ENCODE results near the gene INPP4B. TPM values are rescaled to one million over a fixed set of nuclear protein-coding genes. Genes with fewer than 3 reads are reported as not detected.

The INPP4B gene
- total RNA-seq, 1 experiment from 2014 or later, result 14.3 TPM

GRCh38 chr4:142558851-142559250 lies 287.2 kb downstream of the INPP4B start:
- BruUV-seq (replicated peaks), result no TSS peak
- Histone ChIP-seq H3K4me1 (ENCODE audit: control insufficient read depth in 1 of 2, insufficient read depth in 2 of 2, low read length in 2 of 2) (peaks cover 7 to 10% of the 10 kb centered on the region in 2 experiments; a peak in 3 of 4 replicates), H3K9ac (ENCODE audit: low read length) (no peak overlapping the region), H3K27me3 (ENCODE audit: insufficient read depth, low read length) (no peaks in the 10 kb centered on the region), H3K9me3 (ENCODE audit: control insufficient read depth in 1 of 2, insufficient read depth in 1 of 2, low read depth in 1 of 2, low read length in 2 of 2) (no peaks in the 10 kb centered on the region), H3K27ac (ENCODE audit: low read depth, low read length) (no peak overlapping the region), H3K4me2 (ENCODE audit: low read length) (no peak overlapping the region), H3K36me3 (ENCODE audit: control insufficient read depth in 1 of 2, insufficient read depth in 2 of 2, low read length in 2 of 2) (no peaks in the 10 kb centered on the region), H2AFZ (ENCODE audit: low read depth, low read length, poor library complexity, severe bottlenecking) (no peak overlapping the region), H3K4me3 (replicated peaks in 1 of 2; ENCODE audit: low read depth in 1 of 2, low read length in 2 of 2) (no peak overlapping the region), H3K9me2 (ENCODE audit: insufficient read depth) (no peaks in the 10 kb centered on the region), H4K20me1 (ENCODE audit: insufficient read depth) (no peaks in the 10 kb centered on the region), H3K79me2 (ENCODE audit: insufficient read depth, low read length) (no peaks in the 10 kb centered on the region)
- CTCF ChIA-PET, result no interaction called here
- RAD21 ChIA-PET (ENCODE audit: low non-redundant PET in 1 of 2, low total read pairs in 2 of 2, uncharacterized antibody in 2 of 2, unreplicated experiment in 2 of 2), result no interaction called here
- POLR2A ChIA-PET, result no interaction called here
- ATAC-seq, result no peak
- TF ChIP-seq CTCF (IDR thresholded peaks at IDR 0.05 in 2 of 3, conservative IDR thresholded peaks at IDR 0.05 in 1 of 3; ENCODE audit: borderline replicate concordance in 1 of 3, insufficient read depth in 1 of 3, low read depth in 2 of 3, low read length in 2 of 3) (no peak), SIN3A (IDR thresholded peaks at IDR 0.05; ENCODE audit: low read depth) (no peak), EZH2 (IDR thresholded peaks at IDR 0.05) (no peak), RAD21 (IDR thresholded peaks at IDR 0.05; ENCODE audit: low read depth) (no peak), FOSL1 (IDR thresholded peaks at IDR 0.05; ENCODE audit: low read depth) (no peak), YY1 (IDR thresholded peaks at IDR 0.05; ENCODE audit: extremely low read depth, insufficient replicate concordance, low read depth, low read length) (no peak), ATF3 (IDR thresholded peaks at IDR 0.05) (no peak), CBX3 (IDR thresholded peaks at IDR 0.05; ENCODE audit: low read depth) (no peak), EZH2phosphoT487 (IDR thresholded peaks at IDR 0.05; ENCODE audit: borderline replicate concordance) (no peak), POLR2AphosphoS5 (IDR thresholded peaks at IDR 0.05; ENCODE audit: low read depth, low read length) (no peak), POLR2A (IDR thresholded peaks at IDR 0.05; ENCODE audit: borderline replicate concordance, extremely low read depth, insufficient read depth, insufficient read length) (no peak), ELF1 (IDR thresholded peaks at IDR 0.05; ENCODE audit: borderline replicate concordance, low read depth) (no peak), JUND (IDR thresholded peaks at IDR 0.05) (no peak), EGR1 (IDR thresholded peaks at IDR 0.05; ENCODE audit: low read depth) (no peak), SP1 (IDR thresholded peaks at IDR 0.05; ENCODE audit: low read depth) (no peak)
- TF ChIP-seq, protein P1, sequence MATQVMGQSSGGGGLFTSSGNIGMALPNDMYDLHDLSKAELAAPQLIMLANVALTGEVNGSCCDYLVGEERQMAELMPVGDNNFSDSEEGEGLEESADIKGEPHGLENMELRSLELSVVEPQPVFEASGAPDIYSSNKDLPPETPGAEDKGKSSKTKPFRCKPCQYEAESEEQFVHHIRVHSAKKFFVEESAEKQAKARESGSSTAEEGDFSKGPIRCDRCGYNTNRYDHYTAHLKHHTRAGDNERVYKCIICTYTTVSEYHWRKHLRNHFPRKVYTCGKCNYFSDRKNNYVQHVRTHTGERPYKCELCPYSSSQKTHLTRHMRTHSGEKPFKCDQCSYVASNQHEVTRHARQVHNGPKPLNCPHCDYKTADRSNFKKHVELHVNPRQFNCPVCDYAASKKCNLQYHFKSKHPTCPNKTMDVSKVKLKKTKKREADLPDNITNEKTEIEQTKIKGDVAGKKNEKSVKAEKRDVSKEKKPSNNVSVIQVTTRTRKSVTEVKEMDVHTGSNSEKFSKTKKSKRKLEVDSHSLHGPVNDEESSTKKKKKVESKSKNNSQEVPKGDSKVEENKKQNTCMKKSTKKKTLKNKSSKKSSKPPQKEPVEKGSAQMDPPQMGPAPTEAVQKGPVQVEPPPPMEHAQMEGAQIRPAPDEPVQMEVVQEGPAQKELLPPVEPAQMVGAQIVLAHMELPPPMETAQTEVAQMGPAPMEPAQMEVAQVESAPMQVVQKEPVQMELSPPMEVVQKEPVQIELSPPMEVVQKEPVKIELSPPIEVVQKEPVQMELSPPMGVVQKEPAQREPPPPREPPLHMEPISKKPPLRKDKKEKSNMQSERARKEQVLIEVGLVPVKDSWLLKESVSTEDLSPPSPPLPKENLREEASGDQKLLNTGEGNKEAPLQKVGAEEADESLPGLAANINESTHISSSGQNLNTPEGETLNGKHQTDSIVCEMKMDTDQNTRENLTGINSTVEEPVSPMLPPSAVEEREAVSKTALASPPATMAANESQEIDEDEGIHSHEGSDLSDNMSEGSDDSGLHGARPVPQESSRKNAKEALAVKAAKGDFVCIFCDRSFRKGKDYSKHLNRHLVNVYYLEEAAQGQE (IDR thresholded peaks at IDR 0.05; ENCODE audit: low read depth), result no peak
- intact Hi-C loops (cut with micrococcal nuclease), result no loop called here
- DNase-seq (ENCODE audit: low read depth, low spot score), result no peak
